ENCODE results near the gene MAGOH.

MAGOH gene

GRCh38 chr1:53270107-53270506 lies 31.8 kb upstream of the MAGOH start:
- DNase-seq: no peak

- no peak for DNase-seq
These were observed 29.4 kb upstream of the MAGOH start for GRCh38 chr1:53267761-53268160.

- DNase-seq: no peak
These were observed 27.7 kb upstream of the MAGOH start for GRCh38 chr1:53266038-53266437.

- no peak for DNase-seq
These were observed 27.3 kb upstream of the MAGOH start for GRCh38 chr1:53265581-53265980.

- no peak for DNase-seq
These were observed 25.7 kb upstream of the MAGOH start for GRCh38 chr1:53264048-53264447.

GRCh38 chr1:53262000-53262399 lies 23.7 kb upstream of the MAGOH start:
- no peak for DNase-seq

- DNase-seq: no peak
These were observed 22.4 kb upstream of the MAGOH start for GRCh38 chr1:53260631-53261247.

- no peak for DNase-seq
These were observed 21.6 kb upstream of the MAGOH start for GRCh38 chr1:53259932-53260331.

- DNase-seq: no peak
These were observed 19.9 kb upstream of the MAGOH start for GRCh38 chr1:53258216-53258615.

GRCh38 chr1:53257454-53258081 lies 19.2 kb upstream of the MAGOH start:
- DNase-seq: no peak

- DNase-seq: no peak
These were observed 18.5 kb upstream of the MAGOH start for GRCh38 chr1:53256511-53257453.

- DNase-seq: no peak
These were observed 16.7 kb upstream of the MAGOH start for GRCh38 chr1:53255031-53255430.

GRCh38 chr1:53254011-53254640 lies 15.8 kb upstream of the MAGOH start:
- no peak for DNase-seq

- no peak for DNase-seq
These were observed 12.0 kb upstream of the MAGOH start for GRCh38 chr1:53250325-53250724.

GRCh38 chr1:53249706-53250105 lies 11.4 kb upstream of the MAGOH start:
- DNase-seq: no peak

GRCh38 chr1:53246261-53247134 lies 8.2 kb upstream of the MAGOH start:
- DNase-seq: peak; percentile 84

- DNase-seq: no peak
These were observed 5.8 kb upstream of the MAGOH start for GRCh38 chr1:53244141-53244540.

GRCh38 chr1:53242381-53242780 lies 4.1 kb upstream of the MAGOH start:
- DNase-seq: no peak

- DNase-seq: no peak
These were observed 3.5 kb upstream of the MAGOH start for GRCh38 chr1:53241828-53242227.

GRCh38 chr1:53237638-53238037 lies 680 bp downstream of the MAGOH start:
- no peak for DNase-seq

- peak; percentile 46 for DNase-seq
These were observed 17.4 kb downstream of the MAGOH start for GRCh38 chr1:53220962-53221286.

- peak; percentile 93 for DNase-seq
These were observed 18.0 kb downstream of the MAGOH start, which contains the start of gene CZIB for GRCh38 chr1:53220171-53220961. Gene CZIB (minus strand): TSS chr1:53220634. CDS start chr1:53220575, 59 bp downstream.

Data from kidney glomerular epithelial cell (primary cell).